NCI-H446 (cell line): Measurements from ENCODE around the gene CTAG2.
"Not testable (repeated sequence)": the region's sequence is repeated elsewhere in the genome, so short reads cannot be mapped to it uniquely, and the experiment has no call there.

Source experiments
- DNase-seq, 2 experiments: peaks; one replicate each; lab custom pipeline; 2025; lab: John Stamatoyannopoulos, UW

CTAG2 gene

GRCh38 chrX:154648931-154649330, 4.4 kb downstream of the CTAG2 start:
- DNase-seq: no peak

- DNase-seq: not testable (repeated sequence)
Measured at GRCh38 chrX:154645745-154646378, 7.5 kb downstream of the CTAG2 start.

- DNase-seq: not testable (repeated sequence)
Measured at GRCh38 chrX:154643708-154644107, 9.7 kb downstream of the CTAG2 start.

- not testable (repeated sequence) for DNase-seq
Measured at GRCh38 chrX:154641740-154642139, 11.6 kb downstream of the CTAG2 start.

GRCh38 chrX:154633661-154634060, 19.7 kb downstream of the CTAG2 start:
- DNase-seq: not testable (repeated sequence)

GRCh38 chrX:154630949-154631348, 22.4 kb downstream of the CTAG2 start:
- not testable (repeated sequence) for DNase-seq

- DNase-seq: not testable (repeated sequence)
Measured at GRCh38 chrX:154628960-154629359, 24.4 kb downstream of the CTAG2 start.

GRCh38 chrX:154620767-154621414, 32.5 kb downstream of the CTAG2 start:
- DNase-seq: not testable (repeated sequence)

- DNase-seq: not testable (repeated sequence)
Measured at GRCh38 chrX:154619182-154619581, 34.2 kb downstream of the CTAG2 start, which contains the start of gene CTAG1B. Gene CTAG1B (minus strand): TSS chrX:154619282. CDS start chrX:154619218, 64 bp downstream.

- not testable (repeated sequence) for DNase-seq
Measured at GRCh38 chrX:154613586-154613985, 39.8 kb downstream of the CTAG2 start.

GRCh38 chrX:154611146-154611545, 42.2 kb downstream of the CTAG2 start:
- not testable (repeated sequence) for DNase-seq

- not testable (repeated sequence) for DNase-seq
Measured at GRCh38 chrX:154608823-154609222, 44.6 kb downstream of the CTAG2 start.

GRCh38 chrX:154607976-154608375, 45.4 kb downstream of the CTAG2 start:
- not testable (repeated sequence) for DNase-seq

- DNase-seq: peak in 1 of 2 experiments; percentile 8
Measured at GRCh38 chrX:154607370-154607769, 46.0 kb downstream of the CTAG2 start.

- no peak for DNase-seq
Measured at GRCh38 chrX:154605566-154605965, 47.8 kb downstream of the CTAG2 start.

GRCh38 chrX:154603438-154604430, 49.6 kb downstream of the CTAG2 start:
- DNase-seq: no peak

- DNase-seq: no peak
Measured at GRCh38 chrX:154602766-154603437, 50.5 kb downstream of the CTAG2 start.

GRCh38 chrX:154602226-154602625, 51.2 kb downstream of the CTAG2 start:
- DNase-seq: no peak
